HL-60 (cell line): ENCODE data around the gene NSMF.

Source experiments
- DNase-seq, 2 experiments: peaks; one replicate each; pipeline ENCODE4 v3.0.0-alpha.2; 2010 to 2020; ENCODE audit warnings: low read depth in 1 of 2, low spot score in 1 of 2
- H3K27ac ChIP-seq: fragments of 250-450 bp; sonication (Bioruptor Pico); replicated peaks from 2 replicates; pipeline ENCODE4 v1.5.1; 2020; ENCODE audit warnings: mild to moderate bottlenecking, moderate library complexity
- H3K27me3 ChIP-seq: fragments of 250-450 bp; sonication (Bioruptor Pico); 2 replicates; pipeline ENCODE4 v1.5.1; 2021; ENCODE audit warnings: mild to moderate bottlenecking, moderate library complexity; ENCODE audit not compliant: insufficient read depth, poor library complexity, severe bottlenecking
- H3K4me3 ChIP-seq: replicated peaks from 2 replicates; pipeline ENCODE4 v1.5.1; 2011; ENCODE audit warnings: mild to moderate bottlenecking, control low read depth, low read length; ENCODE audit not compliant: insufficient read depth
- GABPA ChIP-seq: IDR thresholded peaks from 2 replicates; pipeline ENCODE4 v1.6.1; 2012; ENCODE audit warnings: low read depth
- POLR2AphosphoS5 ChIP-seq: IDR thresholded peaks from 2 replicates; pipeline ENCODE4 v1.6.1; 2012; ENCODE audit warnings: low read depth
- SPI1 ChIP-seq: IDR thresholded peaks from 2 replicates; pipeline ENCODE4 v1.6.1; 2012; ENCODE audit warnings: low read depth, mild to moderate bottlenecking, borderline replicate concordance
- microRNA-seq: library from miRNA; unstranded; fragments of <30 nt; microRNA quantifications from one replicate; pipeline ENCODE4, GENCODE V29; 2018
- TF ChIP-seq, protein P1 (sequence below): IDR thresholded peaks from 2 replicates; pipeline ENCODE4 v1.6.1; 2012; ENCODE audit warnings: low read depth; ENCODE audit not compliant: insufficient replicate concordance
- TF ChIP-seq, protein P2 (sequence below): IDR thresholded peaks from one replicate; pipeline ENCODE4 v1.5.1; 2011; ENCODE audit warnings: low read length, control low read depth, inconsistent platforms; ENCODE audit not compliant: insufficient read depth

NSMF gene

DNA sequence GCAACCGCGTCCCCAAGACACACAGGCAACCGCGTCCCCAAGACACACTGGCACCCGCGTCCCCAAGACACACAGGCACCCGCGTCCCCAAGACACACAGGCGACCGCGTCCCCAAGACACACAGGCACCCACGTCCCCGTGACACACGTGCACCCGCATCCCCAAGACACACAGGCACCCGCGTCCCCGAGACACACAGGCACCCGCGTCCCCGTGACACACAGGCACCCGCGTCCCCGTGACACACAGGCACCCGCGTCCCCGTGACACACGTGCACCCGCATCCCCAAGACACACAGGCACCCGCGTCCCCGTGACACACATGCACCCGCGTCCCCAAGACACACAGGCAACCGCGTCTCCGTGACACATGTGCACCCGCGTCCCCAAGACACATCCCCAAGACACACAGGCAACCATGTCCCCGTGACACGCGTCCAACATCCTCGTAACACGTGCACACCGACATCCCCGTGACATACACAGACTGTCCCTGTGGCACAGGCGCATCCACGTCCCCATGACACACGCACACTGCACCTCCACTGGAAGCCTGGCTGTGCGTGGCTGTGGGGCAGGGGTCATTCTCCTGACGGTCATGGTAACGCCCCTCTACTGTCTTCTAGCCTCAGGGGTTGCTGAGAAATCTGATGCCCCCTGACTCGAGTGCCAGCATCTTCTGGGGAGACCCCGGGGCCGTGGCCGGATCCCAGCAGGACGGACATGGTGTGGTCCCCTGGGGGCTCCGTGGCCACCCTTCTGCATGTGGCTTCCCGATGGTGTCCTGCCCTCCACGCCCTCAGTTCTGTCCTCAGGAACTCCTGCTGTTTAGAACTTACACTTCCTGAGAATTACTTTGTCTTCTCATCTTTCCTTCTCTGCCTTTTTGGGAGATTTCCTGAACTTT, 60.3 kb downstream of the NSMF start:
- TF ChIP-seq, protein P1, sequence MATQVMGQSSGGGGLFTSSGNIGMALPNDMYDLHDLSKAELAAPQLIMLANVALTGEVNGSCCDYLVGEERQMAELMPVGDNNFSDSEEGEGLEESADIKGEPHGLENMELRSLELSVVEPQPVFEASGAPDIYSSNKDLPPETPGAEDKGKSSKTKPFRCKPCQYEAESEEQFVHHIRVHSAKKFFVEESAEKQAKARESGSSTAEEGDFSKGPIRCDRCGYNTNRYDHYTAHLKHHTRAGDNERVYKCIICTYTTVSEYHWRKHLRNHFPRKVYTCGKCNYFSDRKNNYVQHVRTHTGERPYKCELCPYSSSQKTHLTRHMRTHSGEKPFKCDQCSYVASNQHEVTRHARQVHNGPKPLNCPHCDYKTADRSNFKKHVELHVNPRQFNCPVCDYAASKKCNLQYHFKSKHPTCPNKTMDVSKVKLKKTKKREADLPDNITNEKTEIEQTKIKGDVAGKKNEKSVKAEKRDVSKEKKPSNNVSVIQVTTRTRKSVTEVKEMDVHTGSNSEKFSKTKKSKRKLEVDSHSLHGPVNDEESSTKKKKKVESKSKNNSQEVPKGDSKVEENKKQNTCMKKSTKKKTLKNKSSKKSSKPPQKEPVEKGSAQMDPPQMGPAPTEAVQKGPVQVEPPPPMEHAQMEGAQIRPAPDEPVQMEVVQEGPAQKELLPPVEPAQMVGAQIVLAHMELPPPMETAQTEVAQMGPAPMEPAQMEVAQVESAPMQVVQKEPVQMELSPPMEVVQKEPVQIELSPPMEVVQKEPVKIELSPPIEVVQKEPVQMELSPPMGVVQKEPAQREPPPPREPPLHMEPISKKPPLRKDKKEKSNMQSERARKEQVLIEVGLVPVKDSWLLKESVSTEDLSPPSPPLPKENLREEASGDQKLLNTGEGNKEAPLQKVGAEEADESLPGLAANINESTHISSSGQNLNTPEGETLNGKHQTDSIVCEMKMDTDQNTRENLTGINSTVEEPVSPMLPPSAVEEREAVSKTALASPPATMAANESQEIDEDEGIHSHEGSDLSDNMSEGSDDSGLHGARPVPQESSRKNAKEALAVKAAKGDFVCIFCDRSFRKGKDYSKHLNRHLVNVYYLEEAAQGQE: no peak
- TF ChIP-seq GABPA: no peak
- no peak for TF ChIP-seq POLR2AphosphoS5
- TF ChIP-seq, protein P2, sequence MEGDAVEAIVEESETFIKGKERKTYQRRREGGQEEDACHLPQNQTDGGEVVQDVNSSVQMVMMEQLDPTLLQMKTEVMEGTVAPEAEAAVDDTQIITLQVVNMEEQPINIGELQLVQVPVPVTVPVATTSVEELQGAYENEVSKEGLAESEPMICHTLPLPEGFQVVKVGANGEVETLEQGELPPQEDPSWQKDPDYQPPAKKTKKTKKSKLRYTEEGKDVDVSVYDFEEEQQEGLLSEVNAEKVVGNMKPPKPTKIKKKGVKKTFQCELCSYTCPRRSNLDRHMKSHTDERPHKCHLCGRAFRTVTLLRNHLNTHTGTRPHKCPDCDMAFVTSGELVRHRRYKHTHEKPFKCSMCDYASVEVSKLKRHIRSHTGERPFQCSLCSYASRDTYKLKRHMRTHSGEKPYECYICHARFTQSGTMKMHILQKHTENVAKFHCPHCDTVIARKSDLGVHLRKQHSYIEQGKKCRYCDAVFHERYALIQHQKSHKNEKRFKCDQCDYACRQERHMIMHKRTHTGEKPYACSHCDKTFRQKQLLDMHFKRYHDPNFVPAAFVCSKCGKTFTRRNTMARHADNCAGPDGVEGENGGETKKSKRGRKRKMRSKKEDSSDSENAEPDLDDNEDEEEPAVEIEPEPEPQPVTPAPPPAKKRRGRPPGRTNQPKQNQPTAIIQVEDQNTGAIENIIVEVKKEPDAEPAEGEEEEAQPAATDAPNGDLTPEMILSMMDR: no peak
- TF ChIP-seq SPI1: no peak
- no peak for DNase-seq
- H3K4me3 ChIP-seq: no peak overlapping the region

DNA sequence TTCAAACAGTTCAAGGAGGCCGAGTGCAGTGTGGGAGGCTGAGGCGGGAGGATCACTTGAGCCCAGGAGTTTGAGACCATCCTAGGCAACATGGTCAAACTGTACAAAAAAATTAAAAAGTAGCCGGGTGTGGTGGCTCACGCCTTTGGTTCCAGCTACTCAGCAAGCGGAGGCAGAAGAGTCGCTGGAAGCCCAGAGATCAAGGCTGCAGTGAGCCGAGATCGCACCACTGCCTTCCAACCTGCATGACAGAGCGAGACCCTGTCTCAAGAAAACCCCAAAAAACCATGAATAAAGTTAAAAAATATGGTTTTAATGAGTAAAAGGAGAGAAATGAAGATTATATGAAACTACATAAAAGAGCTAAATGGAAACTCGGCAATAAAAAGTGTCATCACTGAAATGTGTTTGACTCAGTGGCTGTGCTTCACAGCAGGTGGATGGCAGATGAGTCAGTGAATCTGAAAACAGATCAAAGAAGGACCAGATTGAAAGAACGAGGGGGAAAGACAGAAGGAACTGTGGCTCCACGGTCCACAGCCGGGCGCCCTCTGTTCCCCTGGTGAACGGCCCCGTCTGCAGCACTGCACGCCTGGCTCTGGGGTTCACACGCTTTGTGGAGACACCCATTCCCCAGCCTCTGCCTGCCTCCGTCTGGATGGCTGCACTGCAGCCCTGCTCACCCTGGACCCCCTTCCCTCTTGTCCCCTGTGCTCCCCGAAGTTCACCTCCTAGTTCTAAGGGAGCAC, 61.3 kb downstream of the NSMF start:
- Histone ChIP-seq H3K4me3 (no peak overlapping the region), H3K27me3 (no peaks in the 10 kb centered on the region), H3K27ac (no peak overlapping the region)
- TF ChIP-seq SPI1 (no peak), GABPA (no peak)
- TF ChIP-seq, protein P2: no peak
- no peak for DNase-seq

More for the DNA sequence above, 60.3 kb downstream of the NSMF start:
- H3K27me3 ChIP-seq: no peaks in the 10 kb centered on the region
- peak overlapping the region; percentile 25; the same call in 1 of the 2 replicates for H3K27ac ChIP-seq

Small RNAs within 50 kb of the gene (microRNA-seq; reads per million reads assigned to microRNA genes)
- gene MIR7114: 1.2 reads per million
